NCI-H1048 (cell line): ENCODE data around the gene SOX12.

Experiments used
- DNase-seq: peaks from one replicate; lab custom pipeline; 2025; lab: John Stamatoyannopoulos, UW

The SOX12 gene

GRCh38 chr20:325045-325888 lies at the start of gene SOX12:
TSS of gene SOX12 (plus strand) at chr20:325552. CDS start at chr20:325925, 373 bp downstream.
- peak; percentile 73 for DNase-seq

GRCh38 chr20:275791-276190 lies 49.6 kb upstream of the SOX12 start:
- no peak for DNase-seq

- DNase-seq, result no peak
These were observed 48.5 kb upstream of the SOX12 start for GRCh38 chr20:276620-277495.

GRCh38 chr20:277496-277781 lies 47.9 kb upstream of the SOX12 start:
- DNase-seq, result no peak

- DNase-seq, result no peak
These were observed 47.2 kb upstream of the SOX12 start for GRCh38 chr20:278181-278580.

GRCh38 chr20:278607-279571 lies 46.5 kb upstream of the SOX12 start:
- no peak for DNase-seq

GRCh38 chr20:284172-284571 lies 41.2 kb upstream of the SOX12 start:
- no peak for DNase-seq

DNA sequence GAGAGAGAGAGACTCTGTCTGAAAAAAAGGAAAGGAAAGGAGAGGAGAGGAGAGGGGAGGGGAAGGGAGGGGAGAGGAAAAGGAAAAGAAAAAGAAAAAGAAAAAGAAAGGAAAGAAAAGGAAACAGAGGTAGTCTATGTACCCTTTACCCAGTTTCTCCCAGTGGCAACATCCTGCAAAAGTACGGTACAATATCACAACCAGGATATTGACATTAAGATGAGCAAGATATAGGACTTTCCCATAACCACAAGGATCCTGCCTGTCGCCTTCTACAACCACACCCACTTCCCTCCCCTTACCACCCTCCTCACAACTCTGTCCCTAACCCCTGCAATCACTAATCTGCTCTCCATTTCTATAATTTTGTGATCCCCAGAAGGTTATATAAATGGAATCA lies 38.8 kb upstream of the SOX12 start:
- no peak for DNase-seq

GRCh38 chr20:288956-289692 lies 36.2 kb upstream of the SOX12 start:
- DNase-seq, result no peak

DNA sequence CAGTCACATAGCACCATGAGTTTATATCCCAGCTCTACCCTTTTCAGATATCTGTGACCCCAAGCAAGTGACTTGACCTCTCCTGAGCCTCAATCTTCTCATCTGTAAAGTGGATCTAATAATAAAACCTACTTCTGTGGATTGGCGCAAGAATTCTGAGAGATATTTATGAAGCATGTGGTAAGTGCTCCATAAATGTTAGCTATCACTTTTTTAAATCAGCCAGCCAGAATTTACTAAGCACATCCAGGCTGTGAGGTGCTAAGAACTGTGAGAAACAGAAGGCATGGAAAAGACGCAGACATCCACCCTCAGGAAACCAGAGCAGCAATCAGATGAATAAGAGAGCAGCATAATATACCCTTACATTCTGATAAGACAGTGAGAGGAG lies 35.7 kb upstream of the SOX12 start:
- DNase-seq, result no peak

- peak; percentile 37 for DNase-seq
These were observed 35.1 kb upstream of the SOX12 start, which contains the start of gene C20orf96 for GRCh38 chr20:290084-290831. TSS of gene C20orf96 (minus strand) at chr20:290750. CDS start at chr20:290610, 140 bp downstream.

GRCh38 chr20:294602-295001 lies 30.8 kb upstream of the SOX12 start:
- DNase-seq, result no peak

DNA sequence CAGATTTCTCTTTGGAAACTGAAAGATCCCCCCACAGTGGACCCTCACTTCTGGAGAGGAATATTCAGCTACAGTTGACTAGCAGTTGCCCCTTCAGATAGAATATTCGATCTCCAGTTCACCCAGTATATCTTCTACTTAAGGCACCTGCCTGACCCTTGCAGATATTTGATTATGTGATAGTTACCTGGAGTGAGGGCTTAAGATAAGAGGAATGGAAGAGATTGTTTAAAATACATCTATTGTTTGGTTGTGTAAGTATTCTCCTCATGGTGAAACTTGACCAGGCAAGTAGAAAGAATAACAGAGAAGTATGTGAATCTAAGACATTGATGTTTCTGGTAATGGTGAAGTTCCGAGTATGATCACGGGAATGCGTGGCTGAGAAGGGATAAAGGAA lies 29.5 kb upstream of the SOX12 start:
- no peak for DNase-seq

DNA sequence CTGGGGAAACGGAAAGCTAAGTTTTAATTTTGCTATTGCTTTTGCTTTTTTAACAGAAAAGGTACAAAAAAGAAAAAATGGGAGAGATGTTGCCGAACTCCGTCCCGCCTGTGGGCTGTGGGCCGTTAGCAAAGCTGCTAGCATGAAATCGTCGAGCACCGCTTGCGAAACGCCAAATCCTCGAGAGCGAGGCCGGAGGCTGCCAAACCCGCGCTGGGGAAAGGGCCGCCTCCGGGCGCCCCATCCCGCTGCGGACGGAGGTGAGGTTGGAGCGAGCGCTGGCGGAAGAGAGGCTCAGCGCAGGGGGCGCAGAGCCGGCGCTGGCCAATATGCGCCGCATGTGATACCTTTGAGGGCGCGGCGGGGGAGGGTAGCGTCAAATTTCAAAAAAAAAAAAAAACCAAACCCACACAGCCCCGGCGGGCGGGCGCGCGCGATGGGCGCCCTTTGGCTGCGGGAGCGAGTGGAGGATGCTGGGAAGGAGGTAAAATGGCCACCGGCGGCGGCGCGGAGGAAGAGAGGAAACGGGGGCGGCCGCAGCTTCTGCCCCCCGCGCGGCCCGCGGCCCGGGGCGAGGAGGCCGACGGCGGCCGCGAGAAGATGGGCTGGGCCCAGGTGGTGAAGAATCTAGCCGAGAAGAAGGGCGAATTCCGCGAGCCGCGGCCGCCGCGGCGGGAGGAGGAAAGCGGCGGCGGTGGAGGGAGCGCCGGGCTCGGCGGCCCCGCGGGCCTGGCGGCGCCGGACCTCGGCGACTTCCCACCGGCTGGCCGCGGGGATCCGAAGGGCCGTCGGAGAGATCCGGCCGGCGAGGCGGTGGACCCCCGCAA lies 28.0 kb upstream of the SOX12 start, which contains the start of gene ZCCHC3:
Gene ZCCHC3, plus strand, starts transcription at position 473 of the 827 bp plus-strand sequence. Its CDS starts 17 bp downstream, at position 490.
- peak; percentile 80 for DNase-seq

- no peak for DNase-seq
These were observed 27.2 kb upstream of the SOX12 start for GRCh38 chr20:297925-298775.

- DNase-seq, result no peak
These were observed 26.5 kb upstream of the SOX12 start for GRCh38 chr20:298776-299391.

DNA sequence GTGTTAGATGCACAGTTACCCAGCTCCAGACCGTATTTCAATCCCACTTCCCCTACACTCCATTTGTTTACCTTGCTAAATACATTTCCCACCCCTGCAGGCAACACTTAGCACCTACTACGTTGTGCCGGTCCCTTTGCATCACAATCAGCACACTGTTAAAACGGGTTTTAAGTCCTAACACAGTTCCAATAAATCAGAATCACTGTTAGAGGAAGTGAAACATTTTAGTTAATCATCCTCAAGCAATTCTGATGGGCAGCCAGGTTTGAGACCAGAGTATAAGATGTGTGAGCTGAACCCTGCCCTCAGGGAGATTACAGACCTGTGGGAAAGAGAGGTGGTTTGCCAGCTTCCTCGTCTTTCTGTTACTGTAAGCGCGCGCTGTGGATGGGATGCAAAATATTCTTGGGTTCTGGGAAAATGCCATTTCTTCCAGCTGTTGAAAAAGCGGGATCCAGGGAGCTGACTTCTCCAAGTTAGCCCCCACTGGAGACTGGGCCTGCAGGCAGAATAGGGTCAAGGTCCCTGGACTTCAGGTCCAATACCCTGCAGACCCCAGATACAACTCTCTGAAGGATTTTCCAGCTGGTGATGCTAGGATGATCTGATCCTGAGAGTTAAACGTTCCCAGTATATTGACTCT lies 24.9 kb upstream of the SOX12 start:
- DNase-seq, result no peak
